NCI-H146 (cell line): ENCODE measurements around the gene HAO1.
"Not testable (repeated sequence)": the region's sequence is repeated elsewhere in the genome, so short reads cannot be mapped to it uniquely, and the experiment has no call there.

Source experiments
- DNase-seq: peaks from one replicate; lab custom pipeline; 2025; lab: John Stamatoyannopoulos, UW

HAO1 gene

DNA sequence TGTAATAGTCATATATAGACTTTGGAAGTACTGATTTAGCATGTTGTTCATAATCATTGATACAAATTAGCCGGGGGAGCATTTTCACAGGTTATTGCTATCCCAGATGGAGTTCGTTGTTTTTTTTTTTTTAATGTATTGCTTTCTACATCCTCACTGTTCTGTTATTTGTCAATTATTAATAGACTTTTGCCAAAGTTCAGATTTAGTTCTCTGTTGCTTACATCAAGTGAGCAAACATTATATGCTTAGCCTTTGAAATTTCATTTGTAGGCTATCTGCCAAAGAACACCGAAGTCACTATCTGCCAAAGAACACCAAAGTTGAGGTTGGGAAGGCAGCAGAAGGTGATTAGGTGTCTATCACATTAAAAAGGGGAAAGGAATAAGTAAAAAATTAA is at the start of gene HAO1:
Gene HAO1, minus strand, starts transcription at position 118 of the 400 bp plus-strand sequence. Its CDS starts 36 bp downstream, at position 82.
- no peak for DNase-seq

DNA sequence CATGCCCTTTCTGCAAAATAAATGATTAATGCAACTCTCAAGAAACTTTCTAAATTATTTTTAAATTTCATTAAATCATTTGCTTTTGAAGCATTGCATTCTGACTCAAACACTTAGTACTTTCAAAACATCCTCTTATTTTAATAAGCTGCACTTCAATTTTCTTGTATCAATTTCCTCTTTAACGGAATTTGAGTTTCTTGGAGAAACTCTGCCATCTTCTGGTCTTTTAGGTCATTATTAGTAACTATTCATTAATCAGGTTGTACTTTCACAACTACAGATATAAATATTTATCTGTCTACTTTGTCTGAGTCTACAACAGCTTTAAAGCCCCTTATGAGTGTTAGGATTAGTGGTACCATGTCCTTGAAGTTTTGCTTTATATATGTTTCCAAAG is 49.1 kb upstream of the HAO1 start:
- no peak for DNase-seq

DNA sequence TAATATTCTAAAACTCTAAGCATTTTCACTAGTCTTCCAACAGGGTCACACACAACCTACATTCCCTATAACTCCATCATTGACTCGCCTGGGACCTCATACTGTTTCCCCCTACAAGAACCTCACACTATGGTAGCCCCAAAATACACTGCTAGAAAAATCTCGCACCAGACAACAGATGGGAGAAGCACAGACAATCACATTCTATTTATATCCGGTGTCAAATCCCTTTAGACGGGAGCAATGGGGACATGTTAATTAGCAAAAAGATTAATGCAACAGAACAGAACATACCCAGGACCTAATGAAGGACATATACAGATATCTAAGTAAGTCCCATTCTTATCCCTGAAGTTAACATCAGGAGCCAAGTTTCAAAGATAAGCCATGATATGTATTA is 45.7 kb upstream of the HAO1 start:
- DNase-seq, result no peak

DNA sequence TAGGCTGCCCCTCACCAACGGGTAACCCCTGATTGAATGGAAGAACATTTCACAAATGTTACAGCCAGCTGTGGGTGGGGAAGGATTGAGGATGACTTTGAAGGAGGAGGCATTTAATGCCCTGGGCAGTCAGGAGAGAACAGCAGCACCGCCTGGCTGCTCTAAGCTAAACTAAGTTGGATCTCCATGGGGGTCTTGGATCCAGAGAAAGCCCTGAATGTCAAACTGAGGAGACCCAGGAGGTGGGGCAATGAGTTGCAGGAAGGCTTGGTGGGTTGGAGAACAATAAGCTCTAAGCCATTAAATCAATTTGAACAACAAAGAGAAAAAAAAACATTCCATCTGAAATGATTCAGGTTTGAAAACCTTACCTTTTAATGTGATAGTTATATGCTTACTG is 43.9 kb upstream of the HAO1 start:
- no peak for DNase-seq

DNA sequence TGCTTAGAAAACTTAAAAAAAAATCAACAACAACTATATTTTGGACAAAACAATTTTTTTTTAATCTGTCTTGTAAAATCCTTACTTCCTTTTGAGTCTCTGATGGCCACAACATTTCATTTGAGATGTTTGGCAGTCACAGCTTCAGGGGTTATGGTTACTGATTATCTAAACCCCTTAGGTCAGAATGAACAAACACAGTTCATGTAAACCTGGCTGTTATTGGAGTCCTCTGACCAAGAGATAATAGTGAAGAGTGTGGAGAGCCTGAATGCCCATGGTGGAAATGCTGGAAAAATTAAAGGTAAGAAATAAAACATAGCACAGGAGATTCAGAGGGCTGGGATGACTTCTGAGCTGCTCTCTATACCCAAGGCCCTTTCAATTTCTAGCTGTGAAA is 41.1 kb upstream of the HAO1 start:
- DNase-seq, result no peak

DNA sequence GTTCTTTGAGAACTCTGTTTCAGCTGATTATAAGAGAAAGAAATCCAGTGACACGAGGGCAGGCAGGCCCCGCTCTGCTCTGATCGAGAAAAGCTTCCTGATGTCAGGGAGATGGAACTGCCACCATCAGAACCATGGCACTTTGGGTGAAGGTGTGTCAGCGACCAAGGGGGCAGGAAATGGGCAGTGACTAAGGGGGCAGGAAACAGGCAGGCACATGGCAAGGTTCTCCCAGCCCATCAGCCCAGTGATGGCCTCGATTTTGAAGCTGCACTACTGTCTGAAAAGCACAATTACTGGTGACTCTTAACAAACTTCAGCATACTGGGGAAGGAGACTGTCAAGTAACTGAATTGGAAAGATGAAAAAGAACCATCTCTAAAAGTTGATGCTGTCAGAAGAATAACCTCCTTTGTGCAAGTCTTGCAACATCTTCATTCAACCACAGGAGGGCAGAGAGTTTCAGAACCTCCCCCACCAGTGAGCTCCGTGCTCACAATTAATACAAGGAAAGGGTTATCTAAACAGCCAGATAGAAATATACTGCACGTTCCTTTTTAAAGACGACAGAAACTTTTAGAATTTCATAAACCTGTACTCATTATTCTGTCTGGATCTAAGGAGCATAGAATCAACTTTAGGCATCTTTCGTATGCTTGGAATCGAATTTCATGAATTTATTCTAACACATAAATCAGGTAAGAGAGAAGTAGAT is 40.2 kb upstream of the HAO1 start:
- DNase-seq, result peak; percentile 28

DNA sequence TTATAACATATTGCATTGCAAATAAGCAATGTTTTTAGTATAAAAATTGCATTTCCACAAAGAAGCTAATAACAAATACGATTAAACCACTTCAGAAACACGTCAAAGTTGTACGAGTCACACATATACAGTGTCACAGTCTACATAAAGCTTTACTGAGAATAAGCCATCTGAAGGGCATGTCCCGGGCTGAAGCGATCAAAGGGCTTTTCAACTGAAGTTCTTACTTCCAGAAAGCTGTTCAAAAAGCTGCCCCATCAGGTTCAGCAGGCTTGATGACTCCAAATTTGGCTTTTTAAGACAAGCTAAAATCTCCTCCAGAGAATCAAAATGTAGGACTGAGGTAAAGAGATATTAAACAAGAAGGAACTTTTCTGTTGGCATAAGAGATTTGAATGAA is 37.5 kb upstream of the HAO1 start:
- no peak for DNase-seq

DNA sequence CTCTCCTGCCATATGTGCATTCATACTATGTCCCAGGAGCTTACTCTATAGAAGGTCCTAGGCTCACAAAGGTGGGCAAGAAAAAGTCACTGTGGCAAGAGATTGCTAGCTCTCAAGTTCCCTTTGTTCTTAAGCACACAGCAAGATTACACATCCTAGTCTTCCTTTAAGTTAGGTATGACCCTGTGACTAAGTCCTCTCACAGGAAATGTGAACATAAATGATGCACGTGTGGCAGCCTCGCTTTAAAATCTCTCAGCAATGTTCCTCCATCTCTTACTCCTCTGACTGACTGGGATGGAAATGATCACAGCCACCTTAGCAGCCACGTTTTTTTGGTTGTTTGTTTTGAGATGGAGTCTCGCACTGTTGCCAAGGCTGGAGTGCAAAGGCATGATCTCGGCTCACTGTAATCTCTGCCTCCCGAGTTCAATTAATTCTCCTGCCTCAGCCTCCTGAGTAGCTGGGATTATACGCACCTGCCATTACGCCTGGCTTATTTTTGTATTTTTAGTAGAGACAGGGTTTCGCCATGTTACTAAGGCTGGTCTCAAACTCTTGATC is 35.7 kb upstream of the HAO1 start:
- no peak for DNase-seq

DNA sequence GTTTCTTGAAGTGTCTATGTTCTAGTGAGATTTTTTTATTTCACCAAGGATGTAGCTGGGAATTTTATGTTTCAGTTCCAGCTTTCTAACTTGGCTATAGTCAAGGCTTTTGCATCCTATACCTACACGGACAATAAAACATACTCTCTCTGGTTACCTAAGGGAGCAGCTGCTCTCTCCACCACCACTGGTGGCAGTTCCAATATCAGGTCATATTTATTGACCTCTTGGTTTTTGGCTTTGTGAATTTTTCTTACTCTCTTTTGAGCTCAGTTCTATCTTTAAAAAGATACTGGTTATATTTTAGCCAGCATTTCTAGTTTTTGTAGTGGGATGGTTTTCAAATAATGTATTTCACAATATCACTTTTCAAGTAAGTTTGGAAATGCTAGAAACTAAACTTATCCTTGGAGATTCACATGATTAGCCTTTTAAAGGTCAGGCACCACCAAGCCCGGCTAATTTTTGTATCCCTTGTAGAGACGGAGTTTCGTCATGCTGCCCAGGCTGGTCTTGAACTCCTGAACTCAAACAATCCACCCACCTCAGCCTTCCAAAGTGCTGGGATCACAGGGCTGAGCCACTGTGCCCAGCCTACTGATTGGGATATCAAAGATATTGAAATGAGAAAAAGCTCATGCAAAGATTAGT is 34.7 kb upstream of the HAO1 start:
- no peak for DNase-seq

DNA sequence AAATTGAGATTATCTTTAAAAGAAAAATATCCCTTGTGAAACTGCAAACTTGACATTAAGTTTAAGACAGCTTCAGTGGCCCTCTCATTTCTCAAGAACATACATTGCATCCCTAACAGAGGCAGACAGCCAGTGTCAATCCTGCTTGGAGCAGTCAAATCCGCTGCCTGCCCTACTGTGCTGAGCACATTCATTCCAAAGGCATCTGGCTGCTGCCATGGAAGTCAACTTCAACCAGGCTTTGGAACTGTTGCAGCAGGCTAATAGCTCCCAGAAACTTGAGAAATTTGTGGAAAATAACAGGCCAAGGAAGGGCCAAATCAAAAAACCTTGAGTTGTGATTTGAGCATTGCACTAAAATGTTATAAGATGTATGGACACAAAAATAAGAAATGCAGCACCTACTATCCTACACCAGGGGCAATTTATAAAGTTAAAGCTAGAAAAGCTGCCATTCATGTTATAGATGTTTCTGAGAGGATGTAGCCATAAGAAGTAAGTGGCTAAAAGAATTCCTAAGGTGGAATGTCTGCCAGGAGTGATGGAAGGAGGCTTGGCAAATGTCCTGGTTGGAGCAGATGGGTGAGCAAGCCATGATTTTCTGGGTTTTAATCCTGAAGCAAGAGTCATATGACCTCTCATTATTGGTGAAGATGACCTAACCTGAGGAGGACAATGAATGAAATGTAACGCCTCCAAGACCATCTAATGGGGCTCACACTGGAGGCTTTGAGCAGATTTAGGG is 31.4 kb upstream of the HAO1 start:
- no peak for DNase-seq

DNA sequence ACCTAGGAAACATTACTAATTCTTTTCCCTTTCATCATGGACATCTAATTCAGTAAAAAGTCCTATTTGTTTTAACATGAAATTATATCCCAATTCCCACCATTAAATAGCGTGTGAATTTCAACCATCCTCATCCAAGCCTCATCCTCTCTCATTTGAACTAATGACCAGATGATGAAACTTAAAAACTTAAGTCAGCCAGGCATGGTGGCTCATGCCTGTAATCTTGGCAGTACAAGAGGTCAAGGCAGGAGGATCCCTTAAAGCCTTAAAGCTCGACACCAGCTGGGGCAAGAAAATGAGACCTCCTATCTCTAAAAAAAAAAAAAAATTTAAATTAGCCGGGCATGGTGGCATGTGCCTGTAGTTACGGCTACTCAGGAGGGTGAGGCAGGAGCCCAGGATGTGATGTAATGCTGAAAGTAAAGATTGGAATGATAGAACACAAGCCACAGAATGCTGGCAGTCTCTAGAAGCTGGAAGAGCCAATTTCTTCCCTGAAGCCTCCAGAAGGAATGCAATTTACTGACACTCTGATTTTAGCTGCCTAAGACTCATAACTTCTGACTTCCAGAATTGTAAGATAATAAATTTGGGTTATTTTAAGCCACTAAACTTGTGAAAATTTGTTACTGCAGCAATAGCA is 27.1 kb upstream of the HAO1 start:
- DNase-seq, result no peak

DNA sequence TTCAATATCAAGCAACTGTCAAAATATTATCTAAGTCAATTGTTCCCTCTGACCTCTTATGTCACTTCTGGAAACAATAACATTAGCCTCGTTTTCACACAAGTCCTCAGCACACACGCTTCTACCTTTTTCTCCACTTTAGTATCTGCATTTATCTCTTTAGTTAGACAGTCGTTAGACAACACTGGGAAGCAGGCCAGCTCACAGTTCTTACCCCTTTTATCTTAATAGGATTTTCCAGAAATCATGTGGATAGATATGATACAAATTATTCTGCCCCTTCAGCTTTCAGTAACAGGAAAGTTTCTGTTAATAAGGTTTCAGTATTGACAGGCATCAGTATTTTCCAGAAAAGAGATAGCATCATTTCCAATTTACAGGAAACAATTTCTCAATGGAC is 25.9 kb upstream of the HAO1 start:
- no peak for DNase-seq

DNA sequence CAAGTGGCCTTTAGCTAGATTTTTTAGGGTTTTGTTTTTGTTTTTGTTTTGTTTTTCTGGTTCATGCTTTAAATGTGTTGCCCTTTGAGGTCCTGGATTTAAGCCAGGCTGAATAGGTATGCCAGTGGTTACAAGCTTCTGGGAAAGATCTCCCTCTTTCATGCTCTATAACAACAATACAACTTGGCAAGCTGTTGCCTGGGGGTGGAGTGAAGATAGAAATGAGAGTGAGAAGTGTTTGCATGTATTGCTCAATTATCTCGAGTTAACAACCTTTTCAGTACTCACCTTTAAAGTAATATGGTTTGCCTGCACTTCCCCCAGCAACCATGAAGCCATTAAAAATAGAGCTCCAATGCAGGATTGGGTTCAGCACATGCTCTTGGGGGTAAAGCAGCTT is 19.2 kb upstream of the HAO1 start:
- no peak for DNase-seq

DNA sequence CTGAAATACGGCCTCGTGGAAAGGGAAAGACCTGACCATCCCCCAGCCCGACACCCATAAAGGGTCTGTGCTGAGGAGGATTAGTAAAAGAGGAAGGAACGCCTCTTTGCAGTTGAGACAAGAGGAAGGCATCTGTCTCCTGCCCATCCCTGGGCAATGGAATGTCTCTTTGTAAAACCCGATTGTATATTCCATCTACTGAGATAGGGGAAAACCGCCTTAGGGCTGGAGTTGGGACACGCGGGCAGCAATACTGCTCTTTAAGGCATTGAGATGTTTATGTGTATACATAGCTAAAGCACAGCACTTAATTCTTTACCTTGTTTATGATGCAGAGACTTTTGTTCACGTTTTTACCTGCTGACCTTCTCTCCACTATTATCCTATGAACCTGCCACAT is 16.3 kb upstream of the HAO1 start:
- not testable (repeated sequence) for DNase-seq

DNA sequence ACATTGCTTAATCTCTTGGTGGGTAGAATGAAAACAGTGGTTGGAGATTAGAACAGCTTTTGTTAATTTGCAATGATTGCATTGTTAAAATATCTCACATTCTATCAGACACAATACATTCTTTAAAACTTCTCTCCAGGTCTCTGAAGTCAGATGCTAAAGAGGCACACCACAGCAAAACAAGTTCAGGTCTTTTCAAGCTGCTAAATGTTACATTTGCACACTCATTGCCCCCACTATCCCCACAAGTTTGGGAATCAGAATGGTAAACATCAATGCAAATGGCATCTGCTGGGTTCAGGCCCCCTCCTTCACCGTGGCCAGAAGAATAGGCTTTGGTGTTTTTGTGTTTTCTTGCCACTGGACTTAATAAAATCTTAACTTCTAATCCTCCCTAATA is 10.1 kb upstream of the HAO1 start:
- no peak for DNase-seq

DNA sequence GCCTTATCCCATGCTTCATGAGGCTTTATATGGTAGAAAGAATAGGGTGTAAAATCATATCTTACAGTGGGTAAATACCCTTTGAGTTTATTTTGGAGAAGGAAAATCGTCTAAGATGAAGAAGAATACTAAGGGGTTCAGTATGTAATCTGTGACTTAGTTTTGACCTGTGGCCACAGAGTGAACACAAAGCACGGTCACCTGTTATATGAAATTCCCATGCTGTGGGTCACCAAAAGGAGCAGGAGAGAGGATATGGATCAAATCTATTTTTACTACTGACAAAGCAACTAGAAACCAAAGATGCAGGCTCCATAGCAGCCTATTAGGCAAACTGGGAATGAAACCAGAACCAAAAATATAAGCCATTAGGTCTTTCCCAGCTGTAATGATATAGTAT is 3.6 kb upstream of the HAO1 start:
- DNase-seq, result no peak

DNA sequence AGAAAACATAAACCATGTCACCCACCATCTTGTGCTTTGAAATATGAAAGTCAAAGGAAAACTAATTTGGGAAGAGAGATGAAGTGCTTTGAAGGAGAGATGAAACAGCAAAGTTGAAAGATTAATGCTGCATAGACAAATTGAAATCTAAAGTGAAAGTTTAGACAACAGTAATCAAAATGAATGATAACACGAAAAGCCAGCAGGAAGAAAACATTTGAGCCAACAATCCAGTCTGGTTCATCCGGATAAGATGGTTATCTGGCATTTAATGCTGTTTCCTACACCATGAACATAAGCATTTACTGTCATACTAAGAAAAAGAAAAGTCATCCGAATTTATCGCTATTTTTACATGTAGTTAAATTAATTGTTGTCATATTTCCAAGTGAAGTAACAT is 595 bp downstream of the HAO1 start:
- no peak for DNase-seq

DNA sequence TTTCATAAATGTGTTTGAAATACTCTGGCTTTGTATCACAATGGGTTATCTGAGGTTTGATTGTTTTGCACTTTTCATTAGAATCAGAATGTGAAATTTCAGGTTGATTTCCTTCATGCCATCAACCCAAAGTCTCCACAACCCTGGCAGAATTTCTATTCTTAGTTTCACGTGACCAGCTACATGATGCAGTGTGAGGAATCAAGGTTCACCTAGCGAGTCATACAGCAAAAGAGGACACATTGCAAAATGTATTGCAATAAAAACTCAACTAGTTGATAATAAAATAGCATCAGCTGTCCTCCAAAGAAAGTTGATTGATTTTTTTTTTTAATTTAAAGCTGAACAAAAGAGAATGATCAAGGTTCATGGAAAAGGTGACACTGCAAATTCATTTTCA is 2.2 kb downstream of the HAO1 start:
- DNase-seq, result no peak

DNA sequence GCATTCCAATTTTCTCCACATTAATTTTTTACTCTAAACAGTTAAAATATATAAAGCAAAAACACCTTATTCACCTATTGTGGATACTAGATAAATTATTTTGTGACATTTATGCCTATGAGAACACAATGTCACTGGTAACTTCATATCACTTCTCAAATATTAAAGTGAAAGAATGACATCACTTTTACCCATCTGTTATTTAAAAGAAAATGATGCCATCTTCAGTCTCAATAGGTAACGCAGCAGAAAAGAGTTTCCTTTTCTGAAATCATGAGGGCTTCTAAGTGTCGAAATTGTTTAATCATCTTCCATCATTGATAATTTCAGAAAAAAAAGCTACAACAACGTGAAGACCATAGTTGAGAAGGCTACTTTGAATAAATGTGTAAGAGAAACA is 2.9 kb downstream of the HAO1 start:
- no peak for DNase-seq

DNA sequence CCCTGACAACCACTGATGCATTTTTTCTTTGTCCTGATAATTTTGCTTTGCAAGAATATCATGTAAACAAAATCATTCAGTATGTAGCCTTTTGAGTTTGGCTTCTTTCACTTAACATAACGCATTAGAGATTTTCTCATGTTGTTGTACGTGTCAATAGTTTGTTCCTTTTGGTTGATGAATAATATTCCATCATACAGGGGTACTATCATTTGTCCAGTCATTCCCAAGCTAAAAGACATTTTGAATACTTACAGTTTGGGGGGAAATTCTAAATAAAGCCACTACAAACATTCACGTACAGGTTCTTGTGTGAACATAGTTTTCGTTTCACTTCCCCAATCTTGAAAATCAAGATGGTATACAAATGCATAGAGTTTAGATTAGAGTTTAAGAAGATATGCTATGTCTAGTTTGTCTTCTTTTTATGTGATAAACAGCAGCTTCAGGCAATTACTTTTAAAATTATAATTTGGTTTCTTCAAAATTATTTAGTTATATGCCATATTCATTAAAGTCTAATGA is 5.2 kb downstream of the HAO1 start:
- DNase-seq, result no peak

DNA sequence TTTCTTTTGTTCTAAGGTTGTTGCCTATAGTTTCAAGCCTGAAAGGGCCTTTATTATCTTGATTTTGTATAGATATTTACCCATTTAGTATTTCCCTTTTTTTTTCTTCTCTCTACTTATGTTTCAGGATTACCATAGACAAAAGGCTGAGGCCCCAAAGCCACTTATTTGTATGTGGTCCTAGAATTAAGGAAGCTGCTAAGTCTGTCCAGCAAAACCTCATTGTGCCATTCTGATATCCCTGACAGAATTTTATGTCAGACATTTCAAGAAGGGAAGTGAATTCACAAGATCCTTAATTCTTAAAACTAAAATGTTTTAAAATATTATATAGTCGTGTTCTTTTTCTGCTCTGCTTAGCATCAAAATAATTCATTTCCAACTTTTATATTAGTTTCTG is 6.9 kb downstream of the HAO1 start:
- DNase-seq, result no peak

DNA sequence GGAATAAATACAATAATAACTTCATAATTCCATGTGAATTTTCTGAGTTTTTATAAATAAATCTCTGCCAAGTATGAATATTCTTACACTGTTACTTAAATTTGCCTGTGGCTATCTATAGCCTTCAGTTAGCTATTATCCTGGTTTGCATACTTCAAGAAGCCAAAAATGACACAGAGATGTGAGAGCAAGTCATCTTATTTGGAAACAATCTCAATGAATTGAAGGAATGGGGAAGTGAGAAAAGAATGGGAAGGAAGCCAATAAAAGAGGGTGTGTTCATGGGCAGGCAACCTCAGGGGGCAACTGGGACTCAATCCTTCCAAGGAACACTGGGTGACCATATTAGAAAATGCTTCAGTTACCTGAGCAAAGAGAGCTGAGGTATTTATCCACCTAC is 9.9 kb downstream of the HAO1 start:
- no peak for DNase-seq
